NCI-H345 treated with DMSO at 0.1 percent for 48 hours (cell line): ENCODE measurements around the gene MVB12B.
A peak's percentile ranks its signal among the peaks of the same experiment; 100 is the strongest.

Experiments used
- DNase-seq: peaks from one replicate; lab custom pipeline; 2025; ENCODE audit not compliant: unreplicated experiment; lab: John Stamatoyannopoulos, UW

The MVB12B gene

GRCh38 chr9:126488881-126489404, 162.3 kb downstream of the MVB12B start:
- DNase-seq, result no peak

DNA sequence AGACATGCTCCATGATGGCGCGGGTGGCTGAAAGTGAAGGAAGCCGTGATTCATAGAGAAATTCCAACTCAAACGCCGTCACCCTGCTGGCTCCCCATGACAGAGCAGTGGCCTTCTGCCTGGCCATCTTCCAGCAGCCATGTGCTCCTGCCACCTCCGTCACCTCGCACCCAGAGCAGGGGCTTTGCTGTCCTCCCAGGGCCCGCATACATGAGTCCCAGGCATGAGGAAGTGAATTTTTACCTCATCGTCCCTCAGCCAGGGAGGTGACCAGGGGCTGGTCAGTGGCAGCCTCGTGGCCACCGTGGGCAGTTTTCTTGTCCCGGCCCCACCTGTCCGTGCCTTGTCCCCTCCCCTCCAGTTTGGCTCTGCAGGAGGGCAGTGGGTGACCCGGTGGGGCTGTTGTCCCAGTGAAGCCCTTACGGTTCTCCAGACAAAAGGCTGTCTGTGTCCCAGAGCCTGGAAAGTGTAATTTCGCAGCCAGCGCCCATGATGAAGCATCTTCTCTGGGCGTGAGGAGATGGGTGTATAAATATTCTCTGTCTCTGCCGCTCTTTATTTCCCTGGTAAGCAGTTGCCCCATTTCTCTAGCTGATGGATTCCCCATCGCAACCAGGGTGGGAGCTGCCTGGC, 163.1 kb downstream of the MVB12B start:
- DNase-seq, result no peak

DNA sequence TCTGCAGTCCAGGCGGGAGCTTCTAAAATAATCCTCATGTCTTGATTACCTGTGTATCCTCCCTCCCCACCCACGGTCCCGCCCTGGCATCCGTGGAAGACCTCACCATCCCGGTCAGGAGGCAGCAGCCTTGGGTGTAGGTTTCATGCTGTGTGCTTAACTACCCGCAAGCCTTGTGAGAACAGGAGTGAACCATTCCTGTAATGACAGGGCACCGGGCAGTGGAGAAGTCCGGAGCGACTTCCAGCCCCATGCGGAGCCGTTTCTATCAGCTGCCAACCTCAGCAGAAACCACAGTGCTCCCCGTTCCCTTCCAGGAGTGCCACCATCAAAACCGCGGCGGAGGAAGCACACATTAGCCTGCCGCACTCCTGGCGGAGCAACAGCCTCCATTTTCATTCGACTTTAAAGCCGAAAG, 163.6 kb downstream of the MVB12B start:
- DNase-seq, result no peak

DNA sequence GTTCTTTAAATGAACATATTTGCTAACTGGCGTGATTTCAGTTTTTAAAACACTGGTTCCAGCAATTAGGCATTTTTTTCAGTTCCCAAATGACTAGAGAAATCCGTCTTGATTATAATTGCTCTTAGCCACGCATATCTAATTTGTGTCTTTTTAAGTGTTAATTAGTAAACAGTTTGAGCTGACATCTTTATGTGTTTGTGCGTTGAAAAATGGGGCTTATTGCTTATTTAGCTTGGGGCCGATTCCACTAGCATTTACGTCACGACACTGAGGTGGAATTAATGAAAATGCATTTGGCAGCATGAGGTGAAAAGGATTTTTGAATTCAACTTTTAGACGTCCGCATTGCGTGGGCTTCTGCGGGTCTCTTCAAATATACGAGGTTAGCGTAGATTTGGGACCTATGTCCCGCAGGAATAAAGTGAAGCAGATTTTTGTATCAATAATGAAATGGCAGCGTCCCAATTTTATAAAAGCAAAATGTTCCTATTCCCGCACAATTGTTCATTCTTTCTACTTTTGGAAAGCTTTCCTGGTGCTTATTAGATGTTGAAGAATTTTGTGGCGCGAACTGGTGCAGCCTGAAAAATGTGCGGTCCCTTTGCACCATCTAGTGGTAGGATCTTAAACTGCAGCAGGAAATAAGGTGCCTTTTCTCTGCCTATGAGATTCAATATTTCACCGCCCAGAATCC, 164.4 kb downstream of the MVB12B start:
- peak; percentile 28 for DNase-seq

DNA sequence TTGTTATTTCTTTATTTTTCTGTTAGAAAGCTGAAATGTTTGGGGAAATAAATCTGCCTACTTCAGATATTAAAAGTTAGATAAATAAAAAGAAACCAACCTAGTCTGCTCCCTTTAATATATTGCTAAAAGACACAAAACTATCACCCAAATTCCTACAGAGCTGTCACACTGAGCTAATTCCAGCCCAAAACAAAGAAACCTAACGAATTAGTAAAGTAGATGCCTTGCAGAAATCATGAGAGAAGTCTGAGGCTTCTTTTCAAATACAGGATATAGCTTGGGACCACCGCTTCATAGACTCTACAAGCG, 164.9 kb downstream of the MVB12B start:
- no peak for DNase-seq

DNA sequence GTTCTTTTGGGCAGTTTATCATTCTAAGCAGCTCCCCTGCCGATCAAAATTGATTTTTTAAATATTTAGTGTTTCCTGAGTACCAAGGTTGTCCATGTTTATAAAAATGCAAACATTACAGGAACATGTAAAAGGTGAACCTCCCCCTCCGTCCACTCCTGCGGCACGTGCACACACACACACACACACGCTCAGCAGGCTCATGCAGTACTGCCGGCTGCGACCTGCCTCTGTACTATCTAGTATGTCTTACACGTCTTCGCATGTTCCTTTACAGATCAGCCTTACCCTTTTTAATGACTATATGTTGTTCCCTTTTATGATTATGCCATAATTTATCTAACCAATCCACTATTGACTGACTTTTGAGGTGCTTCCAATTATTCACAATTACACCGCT, 165.3 kb downstream of the MVB12B start:
- DNase-seq, result no peak

DNA sequence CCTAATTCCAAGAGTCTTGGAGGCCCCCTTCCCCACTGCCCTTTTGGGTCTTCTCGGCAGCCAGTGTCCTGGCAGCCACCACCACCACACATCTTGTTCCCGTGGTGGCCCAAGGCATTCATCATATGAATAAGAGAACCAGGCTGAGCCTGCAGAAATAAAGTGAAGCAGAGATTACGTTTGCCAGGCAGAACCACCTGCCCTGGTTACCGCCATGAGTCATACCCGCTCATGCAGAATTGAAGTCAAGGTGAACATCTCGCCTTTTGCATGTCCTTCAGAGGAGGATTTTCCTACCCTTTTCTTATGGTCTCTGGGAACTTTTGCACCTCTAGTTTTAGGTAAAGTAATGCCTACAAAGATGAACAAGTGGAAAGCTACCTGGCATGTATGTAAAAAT, 167.6 kb downstream of the MVB12B start:
- DNase-seq, result no peak

DNA sequence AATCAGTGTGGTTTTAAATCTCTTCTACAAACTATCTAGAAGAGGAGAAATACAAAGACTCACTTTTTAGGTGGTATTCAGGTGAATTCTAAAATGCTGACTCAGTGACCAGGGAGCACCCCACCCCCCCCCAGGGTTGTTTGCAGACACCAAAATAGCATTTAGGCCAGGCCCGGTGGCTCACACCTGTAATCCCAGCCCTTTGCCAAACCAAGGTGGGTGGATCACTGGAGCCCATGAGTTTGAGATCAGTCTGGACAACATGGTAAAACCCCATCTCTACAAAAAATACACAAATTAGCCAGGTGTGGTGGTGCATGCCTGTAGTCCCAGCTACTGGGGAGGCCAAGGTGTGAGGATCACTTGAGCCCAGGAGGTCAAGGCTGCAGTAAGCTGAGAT, 168.1 kb downstream of the MVB12B start:
- no peak for DNase-seq

- no peak for DNase-seq
These were observed 169.0 kb downstream of the MVB12B start for GRCh38 chr9:126495411-126496180.

- no peak for DNase-seq
These were observed 169.6 kb downstream of the MVB12B start for GRCh38 chr9:126496181-126496576.

DNA sequence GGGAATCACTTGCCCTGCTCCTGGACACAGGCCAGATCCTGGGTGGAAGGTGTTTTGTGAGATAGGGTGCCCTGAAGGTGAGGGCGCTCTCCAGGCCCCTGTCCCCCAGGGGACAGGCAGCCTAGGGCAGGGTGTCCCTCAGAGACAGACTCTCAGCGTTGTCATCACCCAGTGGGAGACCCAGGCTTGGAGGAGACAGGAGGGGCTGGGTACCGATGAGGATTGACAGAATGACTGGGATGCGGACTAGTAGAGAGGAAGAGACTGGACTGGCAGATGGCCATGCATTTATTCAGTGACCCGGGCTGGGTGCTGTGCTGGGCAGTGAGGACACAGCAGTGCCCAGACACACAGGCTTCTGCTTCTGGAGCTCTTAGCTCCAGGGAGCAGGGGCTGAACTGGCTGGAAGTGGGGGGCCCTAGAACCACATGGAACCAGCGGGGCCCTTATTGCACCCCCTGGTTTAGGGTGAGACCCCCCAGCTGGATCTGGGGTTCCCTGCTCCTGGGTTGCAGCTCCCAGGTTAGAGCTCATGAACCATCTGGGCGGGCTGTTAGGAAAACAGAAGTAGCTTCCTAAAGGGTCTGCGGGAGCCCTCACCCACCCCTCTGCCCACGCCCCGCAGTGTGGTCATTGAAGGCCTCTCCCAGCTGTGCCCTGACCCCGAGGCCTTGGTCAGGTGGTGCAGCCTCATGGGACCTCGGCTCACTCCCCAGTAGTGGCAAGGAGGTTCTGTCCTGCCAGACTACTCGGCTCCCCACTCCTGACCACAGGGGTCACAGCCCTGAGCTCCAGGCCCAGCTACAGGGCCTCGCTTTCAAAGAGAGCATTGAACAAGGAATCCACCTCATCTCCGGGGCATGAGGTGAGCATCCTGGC, 170.4 kb downstream of the MVB12B start:
- DNase-seq, result no peak

- no peak for DNase-seq
These were observed 171.1 kb downstream of the MVB12B start for GRCh38 chr9:126497660-126498275.

GRCh38 chr9:126498331-126498730, 171.7 kb downstream of the MVB12B start:
- DNase-seq, result no peak

DNA sequence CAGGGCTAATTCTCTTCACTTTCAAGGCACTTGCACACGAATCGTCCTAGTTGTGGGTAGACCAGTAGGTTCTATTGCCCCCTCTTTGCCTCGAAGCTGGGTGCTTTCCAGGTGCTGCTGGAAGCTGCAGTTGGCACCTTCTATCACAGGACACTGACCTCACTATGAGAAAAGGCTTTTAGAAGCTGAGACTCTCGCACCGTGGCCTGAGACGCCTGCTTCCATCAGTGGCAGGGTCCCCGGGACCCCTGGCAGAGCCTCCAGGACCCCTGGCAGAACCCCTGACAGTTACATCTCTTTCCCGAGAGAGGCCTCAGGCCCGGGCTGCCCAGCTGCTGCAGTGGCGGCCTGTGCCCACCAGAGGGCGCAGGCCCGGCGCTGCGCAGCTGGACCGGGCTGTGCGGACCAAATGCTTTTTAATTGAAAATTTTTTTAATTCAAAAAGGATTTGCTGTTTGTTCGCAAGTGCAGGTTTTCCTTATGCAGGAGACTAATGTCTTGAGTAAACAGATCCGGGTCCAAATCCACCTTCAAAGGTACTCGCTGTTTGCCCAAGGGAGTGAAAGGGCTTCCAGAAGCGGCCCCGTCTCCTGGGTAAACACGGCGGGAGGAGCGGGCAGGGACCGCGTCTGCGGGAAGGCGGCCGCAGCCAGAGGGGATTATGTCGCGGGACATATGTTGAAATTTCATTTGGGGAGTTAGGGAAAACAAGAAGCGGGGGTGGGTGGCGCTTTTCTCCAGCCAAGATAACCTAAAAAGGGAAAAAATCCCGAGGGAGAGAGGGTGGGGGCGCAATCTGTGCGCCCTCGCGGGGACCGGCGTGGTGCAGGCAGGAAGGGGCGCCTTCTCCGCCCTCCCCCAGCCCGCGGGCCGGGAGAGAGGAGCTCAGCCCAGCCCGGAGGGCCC, 172.6 kb downstream of the MVB12B start:
- DNase-seq, result peak; percentile 41

- no peak for DNase-seq
These were observed 173.4 kb downstream of the MVB12B start for GRCh38 chr9:126499911-126500599.

- peak; percentile 67 for DNase-seq
These were observed 174.2 kb downstream of the MVB12B start for GRCh38 chr9:126500600-126501382.

- no peak for DNase-seq
These were observed 175.0 kb downstream of the MVB12B start for GRCh38 chr9:126501383-126502331.
